Panc1 (cell line): ENCODE measurements around the gene INPP4A. TPM values are rescaled to one million over a fixed set of nuclear protein-coding genes. Genes with fewer than 3 reads are reported as not detected.

Experiments used
- ATAC-seq: fragments of 200-7000 bp; cut with Tn5 transposase; 2 replicates; pipeline ENCODE4 v1.9.1; 2020; ENCODE audit warnings: mild to moderate bottlenecking, moderate library complexity
- BruUV-seq: library from RNA; stranded (reverse); fragments of 400-500 nt; replicated peaks from 2 replicates; lab custom pipeline; 2021; lab: Mats Ljungman, UMichigan
- CTCF ChIA-PET: fragments of 300-600 bp; sonication (Branson Sonifier 250); formaldehyde crosslinking; loops from one replicate; lab custom pipeline; 2022; ENCODE audit warnings: antibody characterized with exemption; lab: Charles Lee
- POLR2A ChIA-PET: fragments of 300-600 bp; sonication (Branson Sonifier 250); formaldehyde crosslinking; loops from one replicate; lab custom pipeline; 2022; ENCODE audit warnings: antibody characterized with exemption; lab: Charles Lee
- DNase-seq: peaks from one replicate; pipeline ENCODE4 v3.0.0-alpha.2; 2010; ENCODE audit warnings: low read depth, low spot score
- H3K27ac ChIP-seq: 2 replicates; pipeline ENCODE4 v1.5.1; 2011; ENCODE audit warnings: mild to moderate bottlenecking, low read length, inconsistent platforms
- H3K27me3 ChIP-seq: fragments of 200-500 bp; sonication (Bioruptor generic); 2 replicates; pipeline ENCODE4 v1.6.0; 2014; ENCODE audit warnings: low read length, inconsistent platforms; ENCODE audit not compliant: control insufficient read depth, insufficient read depth
- H3K36me3 ChIP-seq: fragments of 200-500 bp; sonication (Bioruptor generic); 2 replicates; pipeline ENCODE4 v1.5.1; 2014; ENCODE audit warnings: inconsistent platforms, mild to moderate bottlenecking, low read length, moderate library complexity; ENCODE audit not compliant: control insufficient read depth, insufficient read depth
- H3K4me1 ChIP-seq: 2 replicates; pipeline ENCODE4 v1.5.1; 2011; ENCODE audit warnings: inconsistent platforms, mild to moderate bottlenecking, low read length, moderate library complexity; ENCODE audit not compliant: control insufficient read depth, insufficient read depth
- H3K4me3 ChIP-seq, 2 experiments: 2 replicates each; pipeline ENCODE4 v1.5.1; 2011 to 2012; ENCODE audit warnings: low read depth in 2 of 2, low read length in 2 of 2, mild to moderate bottlenecking in 2 of 2, inconsistent platforms in 1 of 2, moderate library complexity in 1 of 2
- H3K9me3 ChIP-seq: fragments of 200-500 bp; sonication (Bioruptor generic); 2 replicates; pipeline ENCODE4 v1.5.1; 2014; ENCODE audit warnings: low read depth, mild to moderate bottlenecking, inconsistent platforms, low read length, moderate library complexity; ENCODE audit not compliant: control insufficient read depth, insufficient read depth
- POLR2AphosphoS5 ChIP-seq: IDR thresholded peaks from 2 replicates; pipeline ENCODE4 v1.6.1; 2012; ENCODE audit warnings: mild to moderate bottlenecking, low read depth, low read length, moderate library complexity
- SIN3A ChIP-seq: IDR thresholded peaks from 2 replicates; pipeline ENCODE4 v1.6.1; 2012; ENCODE audit warnings: low read depth, mild to moderate bottlenecking, low read length, moderate library complexity, borderline replicate concordance; ENCODE audit not compliant: insufficient read depth
- TCF7L2 ChIP-seq: IDR thresholded peaks from 2 replicates; pipeline ENCODE4 v1.6.1; 2011; ENCODE audit warnings: mild to moderate bottlenecking, low read depth, low read length, inconsistent platforms
- in situ Hi-C: cut with HindIII; loops from 2 replicates; pipeline ENCODE4 v1.10.0; 2016; ENCODE audit warnings: low sequenced_read_pairs, low pct_unique_long_range_greater_than_20kb
- intact Hi-C: fragments of 100-400 bp; cut with micrococcal nuclease; formaldehyde crosslinking; loops from one replicate; pipeline ENCODE4 v1.10.0; 2022; ENCODE audit not compliant: unreplicated experiment
- total RNA-seq: library from RNA; stranded (reverse); gene quantifications from one replicate; pipeline ENCODE4 v1.2.1, GENCODE V29; 2021; ENCODE audit not compliant: unreplicated experiment
- TF ChIP-seq, protein P1 (sequence below): fragments of 450-650 bp; IDR thresholded peaks from 2 replicates; pipeline ENCODE4 v1.5.1; 2017; ENCODE audit warnings: mild to moderate bottlenecking
- TF ChIP-seq, protein P2 (sequence below), 2 experiments: IDR thresholded peaks; 2 replicates each; pipeline ENCODE4 v1.6.1; 2011 to 2012; ENCODE audit warnings: low read depth in 2 of 2, control low read depth in 1 of 2, low read length in 1 of 2, mild to moderate bottlenecking in 1 of 2, moderate library complexity in 1 of 2; ENCODE audit not compliant: insufficient read depth in 1 of 2

INPP4A gene
- total RNA-seq, 1 experiment from 2014 or later, result 22.9 TPM

DNA sequence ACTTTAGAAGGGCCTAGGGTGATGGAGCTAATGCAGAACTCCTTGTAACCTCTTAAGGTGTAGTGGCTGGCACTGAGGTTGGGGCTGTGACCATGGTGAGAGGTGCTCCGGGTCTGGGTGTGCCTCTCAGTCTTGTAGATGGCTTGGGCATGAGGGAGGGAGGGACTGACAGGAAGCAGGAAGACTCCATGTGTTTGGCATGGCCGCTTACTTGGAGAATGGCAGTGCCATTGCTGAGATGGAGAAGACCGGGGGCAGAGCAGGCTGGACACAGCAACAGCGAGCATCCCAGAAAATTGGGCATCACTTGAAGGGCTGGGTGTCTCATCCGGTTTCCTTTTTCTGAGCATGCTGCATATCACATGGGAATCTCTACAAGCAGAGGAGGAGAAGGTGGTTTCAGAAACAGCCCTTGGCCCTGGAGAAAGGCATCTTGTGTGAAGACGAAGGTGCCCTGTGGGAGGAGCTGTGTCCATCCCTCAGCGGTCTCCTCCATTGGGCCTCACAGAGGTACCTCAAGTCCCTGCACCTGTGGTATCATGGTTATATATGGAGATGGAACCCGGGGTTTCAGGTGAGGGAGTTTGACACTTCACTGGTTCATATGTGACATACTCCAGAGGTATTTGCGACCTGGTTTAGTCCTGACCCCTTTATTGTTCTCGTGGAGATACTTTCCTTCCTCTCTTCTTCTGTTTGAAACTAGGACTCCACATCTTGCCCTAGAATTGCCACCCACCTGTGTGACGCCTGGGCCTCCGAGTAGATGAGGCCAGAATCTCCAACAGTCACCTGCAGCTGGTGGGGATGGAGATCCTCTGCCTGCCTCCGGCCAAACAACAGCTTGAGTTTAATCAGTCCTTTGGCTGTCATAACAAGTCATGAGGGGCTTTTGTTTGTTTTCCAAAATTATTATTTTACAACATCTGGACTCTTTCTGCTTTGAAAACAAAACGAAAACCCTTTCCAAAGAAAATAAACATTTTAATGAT is 45.6 kb downstream of the INPP4A start:
- no peaks in the 10 kb centered on the region for H3K36me3 ChIP-seq
- no TSS peak for BruUV-seq
- H3K27ac ChIP-seq, result no peak overlapping the region
- no peaks in the 10 kb centered on the region for H3K27me3 ChIP-seq
- no peak overlapping the region for H3K4me3 ChIP-seq
- ATAC-seq (no peak), DNase-seq (no peak)
- POLR2A ChIA-PET, result no interaction called here
- intact Hi-C loops (no loop called here), in situ Hi-C loops (no loop called here)
- CTCF ChIA-PET, result no interaction called here
- TF ChIP-seq, protein P1, sequence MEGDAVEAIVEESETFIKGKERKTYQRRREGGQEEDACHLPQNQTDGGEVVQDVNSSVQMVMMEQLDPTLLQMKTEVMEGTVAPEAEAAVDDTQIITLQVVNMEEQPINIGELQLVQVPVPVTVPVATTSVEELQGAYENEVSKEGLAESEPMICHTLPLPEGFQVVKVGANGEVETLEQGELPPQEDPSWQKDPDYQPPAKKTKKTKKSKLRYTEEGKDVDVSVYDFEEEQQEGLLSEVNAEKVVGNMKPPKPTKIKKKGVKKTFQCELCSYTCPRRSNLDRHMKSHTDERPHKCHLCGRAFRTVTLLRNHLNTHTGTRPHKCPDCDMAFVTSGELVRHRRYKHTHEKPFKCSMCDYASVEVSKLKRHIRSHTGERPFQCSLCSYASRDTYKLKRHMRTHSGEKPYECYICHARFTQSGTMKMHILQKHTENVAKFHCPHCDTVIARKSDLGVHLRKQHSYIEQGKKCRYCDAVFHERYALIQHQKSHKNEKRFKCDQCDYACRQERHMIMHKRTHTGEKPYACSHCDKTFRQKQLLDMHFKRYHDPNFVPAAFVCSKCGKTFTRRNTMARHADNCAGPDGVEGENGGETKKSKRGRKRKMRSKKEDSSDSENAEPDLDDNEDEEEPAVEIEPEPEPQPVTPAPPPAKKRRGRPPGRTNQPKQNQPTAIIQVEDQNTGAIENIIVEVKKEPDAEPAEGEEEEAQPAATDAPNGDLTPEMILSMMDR, result no peak
- TF ChIP-seq, protein P2, sequence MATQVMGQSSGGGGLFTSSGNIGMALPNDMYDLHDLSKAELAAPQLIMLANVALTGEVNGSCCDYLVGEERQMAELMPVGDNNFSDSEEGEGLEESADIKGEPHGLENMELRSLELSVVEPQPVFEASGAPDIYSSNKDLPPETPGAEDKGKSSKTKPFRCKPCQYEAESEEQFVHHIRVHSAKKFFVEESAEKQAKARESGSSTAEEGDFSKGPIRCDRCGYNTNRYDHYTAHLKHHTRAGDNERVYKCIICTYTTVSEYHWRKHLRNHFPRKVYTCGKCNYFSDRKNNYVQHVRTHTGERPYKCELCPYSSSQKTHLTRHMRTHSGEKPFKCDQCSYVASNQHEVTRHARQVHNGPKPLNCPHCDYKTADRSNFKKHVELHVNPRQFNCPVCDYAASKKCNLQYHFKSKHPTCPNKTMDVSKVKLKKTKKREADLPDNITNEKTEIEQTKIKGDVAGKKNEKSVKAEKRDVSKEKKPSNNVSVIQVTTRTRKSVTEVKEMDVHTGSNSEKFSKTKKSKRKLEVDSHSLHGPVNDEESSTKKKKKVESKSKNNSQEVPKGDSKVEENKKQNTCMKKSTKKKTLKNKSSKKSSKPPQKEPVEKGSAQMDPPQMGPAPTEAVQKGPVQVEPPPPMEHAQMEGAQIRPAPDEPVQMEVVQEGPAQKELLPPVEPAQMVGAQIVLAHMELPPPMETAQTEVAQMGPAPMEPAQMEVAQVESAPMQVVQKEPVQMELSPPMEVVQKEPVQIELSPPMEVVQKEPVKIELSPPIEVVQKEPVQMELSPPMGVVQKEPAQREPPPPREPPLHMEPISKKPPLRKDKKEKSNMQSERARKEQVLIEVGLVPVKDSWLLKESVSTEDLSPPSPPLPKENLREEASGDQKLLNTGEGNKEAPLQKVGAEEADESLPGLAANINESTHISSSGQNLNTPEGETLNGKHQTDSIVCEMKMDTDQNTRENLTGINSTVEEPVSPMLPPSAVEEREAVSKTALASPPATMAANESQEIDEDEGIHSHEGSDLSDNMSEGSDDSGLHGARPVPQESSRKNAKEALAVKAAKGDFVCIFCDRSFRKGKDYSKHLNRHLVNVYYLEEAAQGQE (IDR thresholded peaks at IDR 0.05; ENCODE audit: insufficient read depth in 1 of 2, low read depth in 2 of 2, low read length in 1 of 2), result no peak
- no peak for TF ChIP-seq TCF7L2
- TF ChIP-seq SIN3A, result no peak
- TF ChIP-seq POLR2AphosphoS5, result no peak
- H3K4me1 ChIP-seq, result no peaks in the 10 kb centered on the region
- H3K9me3 ChIP-seq, result no peaks in the 10 kb centered on the region

DNA sequence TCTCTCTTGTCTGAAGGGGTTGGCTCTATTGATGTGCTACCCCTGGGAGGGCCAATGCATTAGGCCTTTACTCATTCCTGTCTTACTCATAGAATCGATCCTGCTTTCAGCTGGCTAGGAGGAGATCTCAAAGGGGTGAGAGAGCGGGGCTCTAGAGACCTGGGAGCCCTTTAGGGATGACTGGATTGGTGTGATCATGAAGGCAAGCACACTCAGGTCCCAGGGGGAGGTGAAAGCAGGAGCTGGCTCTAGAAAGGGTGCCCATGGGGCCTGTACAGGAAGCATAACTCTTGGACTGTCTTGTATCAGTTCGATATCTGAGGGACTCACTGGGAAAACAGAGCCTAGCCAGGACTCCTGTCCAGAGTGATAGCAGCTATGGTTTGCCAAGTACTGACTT is 47.8 kb downstream of the INPP4A start:
- POLR2A ChIA-PET, result no interaction called here
- no TSS peak for BruUV-seq
- no peak for DNase-seq

More for the DNA sequence above, 47.8 kb downstream of the INPP4A start:
- Histone ChIP-seq H3K4me1 (no peaks in the 10 kb centered on the region), H3K27ac (no peak overlapping the region), H3K4me3 (no peak overlapping the region), H3K36me3 (no peaks in the 10 kb centered on the region), H3K9me3 (no peaks in the 10 kb centered on the region), H3K27me3 (no peaks in the 10 kb centered on the region)
- CTCF ChIA-PET, result no interaction called here
- intact Hi-C loops (no loop called here), in situ Hi-C loops (no loop called here)
- TF ChIP-seq, protein P1, result no peak
- TF ChIP-seq POLR2AphosphoS5, result no peak
- ATAC-seq, result no peak
